ENCODE measurements around the gene SS18L1.

The SS18L1 gene

GRCh38 chr20:62209850-62210495, 66.4 kb downstream of the SS18L1 start:
- DNase-seq (ENCODE audit: low read depth), result no peak
- no peak for TF ChIP-seq CTCF (conservative IDR thresholded peaks at IDR 0.05; ENCODE audit: low read length)
- H3K4me3 ChIP-seq (ENCODE audit: low read length), result no peak overlapping the region

- no peak overlapping the region for H3K4me3 ChIP-seq (ENCODE audit: low read length)
- DNase-seq (ENCODE audit: low read depth), result no peak
Measured at GRCh38 chr20:62210496-62210855, 66.9 kb downstream of the SS18L1 start.

GRCh38 chr20:62211216-62211615, 67.6 kb downstream of the SS18L1 start:
- DNase-seq (ENCODE audit: low read depth), result no peak
- H3K4me3 ChIP-seq (ENCODE audit: low read length), result no peak overlapping the region
- no peak for TF ChIP-seq CTCF (conservative IDR thresholded peaks at IDR 0.05; ENCODE audit: low read length)

More at GRCh38 chr20:62210496-62210855, 66.9 kb downstream of the SS18L1 start:
- TF ChIP-seq CTCF (conservative IDR thresholded peaks at IDR 0.05; ENCODE audit: low read length), result no peak

- DNase-seq (ENCODE audit: low read depth), result no peak
- no peak overlapping the region for H3K4me3 ChIP-seq (ENCODE audit: low read length)
- TF ChIP-seq CTCF (conservative IDR thresholded peaks at IDR 0.05; ENCODE audit: low read length), result no peak
Measured at GRCh38 chr20:62211769-62212288, 68.3 kb downstream of the SS18L1 start.

- TF ChIP-seq CTCF (conservative IDR thresholded peaks at IDR 0.05; ENCODE audit: low read length), result no peak
- DNase-seq (ENCODE audit: low read depth), result no peak
- H3K4me3 ChIP-seq (ENCODE audit: low read length), result no peak overlapping the region
Measured at GRCh38 chr20:62212299-62212698, 68.7 kb downstream of the SS18L1 start.

- TF ChIP-seq CTCF (conservative IDR thresholded peaks at IDR 0.05; ENCODE audit: low read length), result no peak
- no peak overlapping the region for H3K4me3 ChIP-seq (ENCODE audit: low read length)
- no peak for DNase-seq (ENCODE audit: low read depth)
Measured at GRCh38 chr20:62214067-62214466, 70.5 kb downstream of the SS18L1 start.
